Keratinocyte (primary cell): ENCODE data around the gene B4GAT1. TPM values are rescaled to one million over a fixed set of nuclear protein-coding genes. Genes with fewer than 3 reads are reported as not detected.

Source experiments
- DNase-seq: peaks from one replicate; pipeline ENCODE4 v3.0.0-alpha.2; 2011; ENCODE audit warnings: low read depth, missing footprints, low spot score
- FAIRE-seq: peaks from 2 replicates; lab custom pipeline; 2011; peaks lifted over from hg19 to GRCh38; lab: Jason Lieb, UNC
- H2AFZ ChIP-seq: 2 replicates; pipeline ENCODE4 v1.6.0; 2012; ENCODE audit warnings: low read length, control low read depth, inconsistent platforms; ENCODE audit not compliant: control insufficient read depth
- H3K27ac ChIP-seq: 2 replicates; pipeline ENCODE4 v1.5.1; 2011; ENCODE audit warnings: low read length; ENCODE audit not compliant: control insufficient read depth, insufficient read depth
- H3K27me3 ChIP-seq: 3 replicates; pipeline ENCODE4 v1.6.0; 2011; ENCODE audit warnings: low read length; ENCODE audit not compliant: control insufficient read depth, insufficient read depth; ENCODE audit errors: extremely low read depth
- H3K36me3 ChIP-seq, 2 experiments: 2 replicates in 1 of 2; 3 replicates in 1 of 2; pipeline ENCODE4 v1.5.1; 2011; ENCODE audit warnings: low read length in 2 of 2, mild to moderate bottlenecking in 1 of 2; ENCODE audit not compliant: control insufficient read depth in 2 of 2, insufficient read depth in 2 of 2; ENCODE audit errors: extremely low read depth in 1 of 2
- H3K4me1 ChIP-seq: 3 replicates; pipeline ENCODE4 v1.5.1; 2011; ENCODE audit warnings: low read length; ENCODE audit not compliant: control insufficient read depth, insufficient read depth; ENCODE audit errors: extremely low read depth
- H3K4me2 ChIP-seq: 3 replicates; pipeline ENCODE4 v1.6.0; 2011; ENCODE audit warnings: low read depth, low read length; ENCODE audit not compliant: control insufficient read depth, insufficient read depth; ENCODE audit errors: extremely low read depth
- H3K4me3 ChIP-seq, 3 experiments: fragments of 200-600 bp in 1 of 3; sonication (generic) in 1 of 3; 2 replicates in 2 of 3; 3 replicates in 1 of 3; pipeline ENCODE4 v1.5.1; 2011 to 2016; ENCODE audit warnings: low read length in 3 of 3, mild to moderate bottlenecking in 3 of 3, control low read depth in 2 of 3, inconsistent platforms in 1 of 3, low read depth in 1 of 3, mixed read lengths in 1 of 3, mixed run types in 1 of 3, moderate library complexity in 1 of 3; ENCODE audit not compliant: control insufficient read depth in 2 of 3, insufficient read depth in 2 of 3; ENCODE audit errors: extremely low read depth in 1 of 3
- H3K79me2 ChIP-seq: 2 replicates; pipeline ENCODE4 v1.6.0; 2012; ENCODE audit warnings: low read length; ENCODE audit not compliant: control insufficient read depth, insufficient read depth
- H3K9ac ChIP-seq: 3 replicates; pipeline ENCODE4 v1.6.0; 2011; ENCODE audit warnings: low read length; ENCODE audit not compliant: control insufficient read depth, insufficient read depth; ENCODE audit errors: extremely low read depth
- H3K9me1 ChIP-seq: 3 replicates; pipeline ENCODE4 v1.6.0; 2011; ENCODE audit warnings: low read length; ENCODE audit not compliant: control insufficient read depth, insufficient read depth; ENCODE audit errors: extremely low read depth
- H3K9me3 ChIP-seq: 2 replicates; pipeline ENCODE4 v1.5.1; 2012; ENCODE audit warnings: low read depth, low read length; ENCODE audit not compliant: control insufficient read depth
- H4K20me1 ChIP-seq: 3 replicates; pipeline ENCODE4 v1.6.0; 2011; ENCODE audit warnings: low read length; ENCODE audit not compliant: control insufficient read depth, insufficient read depth; ENCODE audit errors: extremely low read depth
- CTCF ChIP-seq, 3 experiments: IDR thresholded peaks in 1 of 3; conservative IDR thresholded peaks in 1 of 3; optimal IDR thresholded peaks in 1 of 3; 2 replicates in 2 of 3; 3 replicates in 1 of 3; pipeline versions ENCODE3 to v1.5.1; 2011; ENCODE audit warnings: low read length in 3 of 3, mild to moderate bottlenecking in 3 of 3, moderate library complexity in 2 of 3, control low read depth in 1 of 3, inconsistent platforms in 1 of 3; ENCODE audit not compliant: insufficient read depth in 2 of 3; ENCODE audit errors: extremely low read depth in 1 of 3
- EZH2 ChIP-seq: IDR thresholded peaks from one replicate; pipeline ENCODE4 v1.6.1; 2012; ENCODE audit warnings: inconsistent platforms, mild to moderate bottlenecking, low read length, moderate library complexity
- dilution Hi-C: fragments of 300-500 bp; cut with MboI; formaldehyde crosslinking; loops from one replicate; pipeline ENCODE4 v1.7.0; 2020; ENCODE audit warnings: low sequenced_read_pairs; ENCODE audit not compliant: extremely low pct_ligation_motif_present
- polyA plus RNA-seq, 5 experiments: library from polyadenylated mRNA; depleted of rRNA in 3 of 5; stranded (reverse) in 3 of 5; stranded (forward) in 1 of 5; unstranded in 1 of 5; fragments of >200 nt; gene quantifications; 1 replicate in 1 of 5; 2 replicates in 3 of 5; 3 replicates in 1 of 5; pipeline versions ENCODE4 v1.2.1 to v1.2.3, GENCODE V29; 2011 to 2012; ENCODE audit warnings: missing spikeins in 2 of 5, low read depth in 1 of 5, low replicate concordance in 1 of 5

The B4GAT1 gene
- polyA plus RNA-seq, 1 donor (not counting 4 experiments of a cell fraction or from before 2014, with no cell fraction given): 5.2 TPM

GRCh38 chr11:66339162-66339675 lies 8.2 kb downstream of the B4GAT1 start:
- no peak overlapping the region for H2AFZ ChIP-seq
- no peaks in the 10 kb centered on the region for H3K27me3 ChIP-seq
- H3K4me1 ChIP-seq: peaks cover 57% of the 10 kb centered on the region
- peak overlapping the region in 1 of 3 experiments; percentile 54 for H3K4me3 ChIP-seq
- peaks cover 36% of the 10 kb centered on the region for H3K79me2 ChIP-seq
- peak overlapping the region; percentile 85 for H3K4me2 ChIP-seq
- H4K20me1 ChIP-seq: no peaks in the 10 kb centered on the region
- peak overlapping the region; percentile 51 for H3K9ac ChIP-seq
- peaks cover 19 to 35% of the 10 kb centered on the region in 2 experiments for H3K36me3 ChIP-seq
- FAIRE-seq (peak; percentile 99), DNase-seq (peak; percentile 99)
- no peaks in the 10 kb centered on the region for H3K9me3 ChIP-seq
- peak overlapping the region; percentile 79 for H3K27ac ChIP-seq
- H3K9me1 ChIP-seq: peaks cover 6% of the 10 kb centered on the region
- dilution Hi-C loops: no loop called here
- TF ChIP-seq EZH2 (no peak), CTCF (optimal IDR thresholded peaks at IDR 0.05 in 1 of 3, IDR thresholded peaks at IDR 0.05 in 1 of 3, conservative IDR thresholded peaks at IDR 0.05 in 1 of 3; ENCODE audit: extremely low read depth in 1 of 3, insufficient read depth in 2 of 3, low read length in 3 of 3) (no peak)

GRCh38 chr11:66338276-66339161 lies 8.9 kb downstream of the B4GAT1 start:
- H3K27ac ChIP-seq: peak overlapping the region; percentile 97
- H3K79me2 ChIP-seq: peaks cover 30% of the 10 kb centered on the region
- H3K4me1 ChIP-seq: peaks cover 51% of the 10 kb centered on the region
- H3K4me3 ChIP-seq: peak overlapping the region in 1 of 3 experiments; percentile 54
- peak overlapping the region; percentile 85 for H3K4me2 ChIP-seq
- no peak for FAIRE-seq
- H3K36me3 ChIP-seq: peaks cover 22 to 39% of the 10 kb centered on the region in 2 experiments
- peak overlapping the region; percentile 85 for H3K9ac ChIP-seq
- no peak overlapping the region for H2AFZ ChIP-seq
- peaks cover 6% of the 10 kb centered on the region for H3K9me1 ChIP-seq
- dilution Hi-C loops: no loop called here
- H3K27me3 ChIP-seq: no peaks in the 10 kb centered on the region
- peak in 1 of 3 experiments; percentile 16 for TF ChIP-seq CTCF (optimal IDR thresholded peaks at IDR 0.05 in 1 of 3, IDR thresholded peaks at IDR 0.05 in 1 of 3, conservative IDR thresholded peaks at IDR 0.05 in 1 of 3; ENCODE audit: extremely low read depth in 1 of 3, insufficient read depth in 2 of 3, low read length in 3 of 3)
- TF ChIP-seq EZH2: no peak
- H3K9me3 ChIP-seq: no peaks in the 10 kb centered on the region
- DNase-seq: no peak
- H4K20me1 ChIP-seq: peaks cover under 1% of the 10 kb centered on the region
